DMS53 (cell line): ENCODE results near the gene VEGFA.

Experiments
- DNase-seq: peaks from one replicate; lab custom pipeline; 2025; lab: John Stamatoyannopoulos, UW

The VEGFA gene

DNA sequence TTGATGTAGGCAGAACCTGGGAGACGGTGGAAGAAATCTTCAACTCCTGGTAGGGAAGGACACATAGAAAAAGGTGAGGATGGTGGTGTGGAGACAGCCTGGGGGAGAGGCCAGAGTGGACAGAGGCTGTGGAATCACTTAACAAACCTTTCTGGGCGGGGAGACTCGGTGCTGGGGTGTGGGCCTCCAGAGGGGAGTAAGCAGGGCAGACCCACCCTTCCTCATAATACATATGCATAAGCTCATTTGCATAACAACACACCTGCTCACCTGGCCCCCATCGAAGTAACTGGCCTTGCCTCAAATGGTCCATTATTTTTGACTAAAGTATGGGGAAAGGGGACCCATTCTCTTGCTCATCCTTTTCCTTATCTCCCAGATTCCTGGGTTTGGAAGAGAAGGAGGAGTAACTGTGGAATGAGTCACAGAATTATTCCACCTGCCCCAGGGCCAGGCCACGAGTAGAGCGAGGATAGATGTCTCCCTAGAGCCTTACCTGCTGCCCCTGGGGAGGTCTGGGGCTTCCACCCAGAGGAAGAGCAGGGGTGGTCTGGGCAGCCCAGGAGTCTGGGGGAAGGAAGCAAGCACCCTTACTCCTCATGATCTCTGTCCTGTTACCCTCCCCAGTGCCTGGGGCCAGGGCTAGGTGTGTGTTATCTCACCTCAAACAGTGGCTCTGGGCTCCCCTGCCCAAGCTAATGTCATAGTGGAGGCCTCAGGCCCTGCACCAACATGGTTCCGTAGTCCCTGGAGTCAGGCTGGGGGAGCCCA is 10.7 kb upstream of the VEGFA start:
- DNase-seq = no peak

DNA sequence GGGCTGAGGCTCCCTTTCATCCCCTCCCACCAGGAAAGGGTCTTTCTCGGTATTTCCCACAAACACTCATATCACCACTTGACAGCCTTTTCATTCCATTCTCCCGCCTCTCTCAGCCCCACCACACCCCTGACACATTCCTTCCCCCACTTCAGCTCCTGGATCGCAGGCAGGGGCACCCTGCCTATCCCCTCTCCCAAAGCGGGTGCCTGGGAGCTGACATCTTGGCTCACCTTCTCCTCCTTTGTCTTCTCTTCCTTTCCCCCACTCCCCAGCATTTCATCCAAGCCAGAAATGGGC is 10.2 kb upstream of the VEGFA start:
- no peak for DNase-seq

DNA sequence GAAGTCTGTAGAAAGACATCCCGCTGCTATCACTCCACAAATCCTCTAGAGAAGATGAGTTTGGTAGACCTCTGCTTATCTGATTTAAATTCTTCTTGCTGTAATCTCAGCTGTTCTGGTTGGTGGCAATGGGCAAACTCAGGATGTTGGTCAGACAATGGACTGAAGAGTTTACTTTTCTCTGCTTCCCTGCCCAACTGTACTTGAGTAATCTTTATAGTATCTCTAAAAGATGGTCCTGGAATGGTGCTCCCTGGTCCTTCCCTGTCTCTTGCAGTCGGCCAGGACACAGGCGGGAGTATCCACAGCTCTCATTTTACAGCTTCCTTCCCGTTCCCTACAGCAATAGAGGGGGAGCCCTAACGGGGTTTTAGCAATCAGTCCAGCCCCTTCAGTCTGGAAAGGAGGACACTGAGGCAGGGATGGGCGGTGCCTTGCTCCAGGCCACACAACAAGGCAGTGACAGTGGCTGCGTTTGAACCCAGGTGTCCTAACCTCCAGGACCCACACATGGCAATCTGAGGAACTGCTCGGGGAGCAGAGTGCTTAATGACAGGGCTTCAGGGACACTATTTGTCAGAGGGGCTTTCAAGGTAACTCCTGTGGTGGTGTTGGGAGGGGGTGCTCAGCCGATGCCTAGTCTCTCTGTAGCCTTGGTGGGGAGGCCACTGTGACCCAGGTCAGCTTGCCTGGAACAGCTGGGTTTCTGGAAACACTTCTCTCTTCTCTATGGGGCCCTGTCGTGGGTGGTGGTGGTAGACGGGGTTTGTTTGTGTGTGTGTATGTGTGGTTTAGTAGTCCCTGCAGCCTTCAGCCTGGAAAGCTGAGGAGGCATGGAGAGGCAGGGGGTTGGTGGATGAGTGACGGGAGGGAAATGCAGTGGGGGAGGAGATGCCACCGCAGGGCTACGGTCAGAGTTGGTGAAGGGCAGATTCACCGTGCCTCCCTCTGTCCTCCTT is 9.5 kb upstream of the VEGFA start:
- peak; percentile 35 for DNase-seq

DNA sequence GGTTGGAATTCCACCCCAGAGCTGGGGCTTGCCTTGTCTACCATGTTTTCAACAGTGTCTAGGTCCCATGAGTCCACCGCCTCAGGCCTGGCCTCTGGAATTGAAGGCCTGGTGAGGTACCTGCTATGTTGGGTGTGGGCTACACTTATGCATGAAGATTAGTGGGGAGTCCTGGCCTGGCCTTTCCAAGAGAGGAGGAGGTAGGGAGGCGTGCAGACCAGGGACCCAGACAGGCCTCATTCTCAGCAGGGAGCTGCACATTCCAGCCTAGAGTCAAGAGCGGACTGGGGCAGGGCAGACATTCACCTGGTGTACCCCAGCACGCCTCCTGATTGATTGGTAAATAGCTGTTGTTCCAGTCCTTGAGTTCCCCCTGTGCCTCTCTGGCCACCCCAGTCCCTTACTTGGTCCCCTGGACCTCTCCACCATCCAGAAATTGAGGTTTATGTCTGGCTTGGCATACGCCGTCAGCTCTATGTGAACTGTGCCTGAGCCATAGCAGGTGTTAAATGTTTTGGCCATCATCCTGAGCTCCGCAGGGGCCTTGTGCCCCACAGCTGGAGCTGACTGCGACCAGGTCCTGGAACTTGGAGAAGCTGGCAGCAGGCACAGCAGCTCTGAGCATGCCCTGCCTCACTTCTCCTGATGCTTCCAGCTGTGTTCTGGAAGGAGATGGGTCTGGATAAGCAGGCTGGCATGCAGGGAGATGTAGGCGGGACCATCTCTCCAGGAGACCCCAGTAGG is 8.2 kb upstream of the VEGFA start:
- DNase-seq = no peak

DNA sequence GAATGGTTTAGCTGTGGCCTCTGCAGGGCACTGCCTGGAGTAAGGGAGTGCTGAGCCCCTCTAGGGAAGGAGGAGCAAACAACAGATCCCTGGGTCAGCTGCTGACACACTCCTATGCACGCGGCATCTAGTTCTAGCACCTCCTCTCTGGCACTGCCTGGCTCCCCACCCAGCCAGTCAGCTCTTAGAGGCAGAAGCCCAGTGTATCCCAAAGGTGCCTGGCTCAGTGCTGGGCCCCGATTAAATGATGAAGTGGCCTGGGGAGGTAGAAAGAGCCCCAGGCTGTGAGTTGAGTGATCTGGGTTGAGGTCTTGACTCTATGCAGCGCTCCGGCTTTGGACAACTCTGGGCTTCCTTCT is 7.6 kb upstream of the VEGFA start:
- DNase-seq = no peak

DNA sequence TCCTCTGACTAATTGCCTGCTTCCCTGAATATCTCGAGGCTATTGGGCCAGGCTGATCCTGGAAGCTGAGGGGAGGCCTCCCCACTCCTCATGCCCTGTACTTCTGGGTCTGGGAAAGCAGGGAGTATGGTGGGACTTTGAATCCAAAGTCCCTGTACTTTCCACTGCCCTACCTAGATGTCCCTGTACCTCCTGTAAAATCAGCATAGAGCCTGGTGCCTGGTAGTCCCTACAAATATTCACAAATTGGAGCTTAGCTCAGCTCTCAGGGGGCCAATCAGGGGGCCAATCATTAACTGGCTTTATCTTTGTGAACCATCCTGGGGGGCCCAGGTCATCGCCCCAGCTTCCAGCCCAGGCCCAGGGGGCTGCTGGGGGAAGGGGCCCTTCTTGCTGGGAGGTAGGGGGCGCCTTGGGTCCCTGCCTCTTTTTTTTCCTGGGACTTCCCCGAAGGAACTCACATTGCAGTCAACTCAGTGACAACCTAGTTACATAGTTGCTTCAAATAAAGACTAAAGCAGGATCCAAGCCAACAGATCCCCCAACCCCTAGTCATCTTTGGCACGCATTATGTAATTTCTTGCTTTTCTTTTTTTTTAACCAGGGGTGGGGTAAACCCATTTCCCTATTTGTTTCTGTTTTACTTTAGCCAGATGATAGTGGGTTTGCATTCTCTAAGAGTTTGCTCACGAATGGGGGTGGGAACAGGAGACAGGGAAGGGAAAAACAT is 6.9 kb upstream of the VEGFA start:
- no peak for DNase-seq

DNA sequence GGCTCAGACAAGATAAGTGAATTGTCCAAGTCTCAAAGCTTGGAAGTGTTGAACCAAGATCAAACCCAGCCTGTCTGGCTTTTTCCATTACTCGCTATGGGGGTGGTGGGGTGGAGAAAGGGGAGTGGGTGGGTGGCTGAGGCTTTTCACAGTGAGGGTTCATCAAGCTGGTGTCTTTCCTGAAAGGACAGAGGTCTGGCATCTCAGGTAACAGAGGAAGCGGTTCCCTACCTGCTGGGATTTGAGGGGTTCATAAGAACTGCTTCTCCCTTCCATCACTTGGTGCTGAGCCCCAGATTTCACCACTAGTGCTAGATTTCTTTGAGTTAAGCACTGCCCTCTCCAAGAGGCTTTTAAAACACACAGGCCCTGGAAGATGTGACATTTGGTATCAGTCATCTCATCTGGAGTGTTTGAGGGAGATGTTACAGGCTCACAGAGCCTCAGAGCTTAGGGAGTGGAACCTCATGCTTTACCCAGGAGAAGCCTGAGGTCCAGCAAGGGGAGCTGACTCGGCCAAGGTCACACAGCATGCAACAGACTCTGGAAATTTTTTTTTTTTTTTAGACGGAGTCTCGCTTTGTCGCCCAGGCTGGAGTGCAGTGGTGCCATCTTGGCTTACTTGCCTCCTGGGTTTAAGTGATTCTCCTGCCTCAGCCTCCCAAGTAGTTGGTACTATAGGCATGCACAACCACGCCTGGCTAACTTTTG is 6.0 kb upstream of the VEGFA start:
- DNase-seq = no peak

DNA sequence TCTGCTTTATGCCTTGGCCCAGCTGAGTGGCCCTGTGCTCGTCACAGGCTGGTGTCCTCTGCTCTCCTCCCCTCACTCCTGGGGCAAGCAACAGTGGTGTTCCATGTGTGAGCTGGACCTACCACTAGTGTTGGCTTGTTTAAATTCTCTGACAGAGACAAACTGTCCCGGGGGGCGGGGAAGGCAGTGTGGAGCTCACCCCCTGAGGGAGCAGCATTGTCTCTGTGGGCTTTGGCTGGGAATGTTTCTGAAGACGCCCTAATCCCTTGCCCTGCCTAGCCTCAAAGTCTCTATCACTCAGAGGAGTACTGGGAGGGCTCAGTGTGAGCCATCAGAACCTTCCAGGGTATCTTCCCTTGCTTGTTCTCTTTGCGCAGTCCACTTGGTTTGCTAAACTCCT is 5.2 kb upstream of the VEGFA start:
- DNase-seq = no peak

DNA sequence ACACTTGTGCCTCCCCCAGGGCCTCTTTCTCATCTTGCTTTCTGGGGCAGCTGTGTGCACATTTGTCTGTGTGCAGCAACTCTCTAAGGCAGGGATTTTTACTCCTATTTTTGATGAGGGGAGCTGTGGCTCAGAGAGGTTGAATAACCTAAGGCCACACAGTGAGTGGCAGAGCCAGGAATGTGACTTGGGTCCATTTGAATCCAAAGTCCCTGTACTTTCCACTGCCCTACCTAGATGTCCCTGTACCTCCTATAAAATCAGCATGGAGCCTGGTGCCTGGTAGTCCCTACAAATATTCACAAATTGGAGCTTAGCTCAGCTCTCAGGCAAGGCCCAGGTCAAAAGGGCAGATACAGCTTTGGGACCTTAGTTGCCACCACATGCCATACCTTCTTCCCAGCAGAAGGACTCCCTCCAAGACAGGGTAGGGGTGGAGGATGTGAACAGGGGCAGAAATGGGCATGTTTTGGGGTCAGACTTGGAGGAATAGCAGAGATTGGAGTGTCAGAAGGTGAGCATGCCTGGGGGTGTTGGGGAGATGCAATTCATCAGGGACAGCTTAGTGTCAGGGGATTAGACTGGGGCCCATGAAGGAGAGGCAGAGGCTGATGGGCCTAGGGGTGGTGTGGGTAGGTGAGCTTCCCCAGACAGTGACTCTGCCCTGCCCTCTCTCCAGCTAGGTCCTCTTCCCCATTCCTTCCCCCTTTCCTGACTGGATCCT is 4.1 kb upstream of the VEGFA start:
- no peak for DNase-seq

DNA sequence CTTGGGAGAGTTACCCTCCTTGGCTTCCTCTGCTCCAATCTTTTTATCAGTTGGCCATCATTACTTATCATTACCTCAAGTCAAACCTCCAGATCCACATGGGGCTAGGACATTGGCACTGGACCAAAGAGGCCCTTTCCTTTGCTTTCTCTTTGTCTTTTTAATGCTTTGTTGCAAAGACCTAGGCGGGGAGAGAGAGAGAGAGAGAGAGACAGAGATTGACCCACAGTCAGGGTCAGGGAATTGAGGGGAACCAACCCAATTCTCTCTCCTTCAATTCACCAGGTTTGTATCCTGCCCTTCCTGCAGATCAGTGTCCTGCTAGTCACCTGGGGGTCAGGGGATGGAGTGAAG is 3.5 kb upstream of the VEGFA start:
- no peak for DNase-seq

DNA sequence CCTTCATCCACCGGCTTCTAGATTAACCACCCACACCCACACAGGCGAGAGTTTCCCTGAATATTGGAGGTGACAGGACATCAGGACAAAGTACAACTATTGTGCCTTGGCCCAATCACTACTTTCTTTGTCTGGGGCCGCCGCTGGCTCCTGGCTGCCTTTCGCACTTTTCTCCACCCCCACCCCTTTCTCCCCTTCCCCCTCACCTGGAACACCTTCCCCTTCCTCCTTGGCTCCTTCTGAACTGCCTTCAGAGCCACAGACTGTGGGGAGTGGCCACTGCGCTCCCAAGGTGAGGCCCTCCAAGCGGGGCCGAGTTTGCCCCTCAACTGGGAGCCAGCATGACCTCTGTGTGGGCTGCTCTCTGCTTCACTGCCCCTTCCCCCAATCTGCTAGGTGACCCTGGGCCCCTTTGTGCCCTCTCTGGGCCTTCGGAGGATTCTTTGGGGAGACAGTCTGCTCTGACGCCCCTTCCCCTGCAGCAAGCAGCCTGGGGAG is 3.0 kb upstream of the VEGFA start:
- no peak for DNase-seq

DNA sequence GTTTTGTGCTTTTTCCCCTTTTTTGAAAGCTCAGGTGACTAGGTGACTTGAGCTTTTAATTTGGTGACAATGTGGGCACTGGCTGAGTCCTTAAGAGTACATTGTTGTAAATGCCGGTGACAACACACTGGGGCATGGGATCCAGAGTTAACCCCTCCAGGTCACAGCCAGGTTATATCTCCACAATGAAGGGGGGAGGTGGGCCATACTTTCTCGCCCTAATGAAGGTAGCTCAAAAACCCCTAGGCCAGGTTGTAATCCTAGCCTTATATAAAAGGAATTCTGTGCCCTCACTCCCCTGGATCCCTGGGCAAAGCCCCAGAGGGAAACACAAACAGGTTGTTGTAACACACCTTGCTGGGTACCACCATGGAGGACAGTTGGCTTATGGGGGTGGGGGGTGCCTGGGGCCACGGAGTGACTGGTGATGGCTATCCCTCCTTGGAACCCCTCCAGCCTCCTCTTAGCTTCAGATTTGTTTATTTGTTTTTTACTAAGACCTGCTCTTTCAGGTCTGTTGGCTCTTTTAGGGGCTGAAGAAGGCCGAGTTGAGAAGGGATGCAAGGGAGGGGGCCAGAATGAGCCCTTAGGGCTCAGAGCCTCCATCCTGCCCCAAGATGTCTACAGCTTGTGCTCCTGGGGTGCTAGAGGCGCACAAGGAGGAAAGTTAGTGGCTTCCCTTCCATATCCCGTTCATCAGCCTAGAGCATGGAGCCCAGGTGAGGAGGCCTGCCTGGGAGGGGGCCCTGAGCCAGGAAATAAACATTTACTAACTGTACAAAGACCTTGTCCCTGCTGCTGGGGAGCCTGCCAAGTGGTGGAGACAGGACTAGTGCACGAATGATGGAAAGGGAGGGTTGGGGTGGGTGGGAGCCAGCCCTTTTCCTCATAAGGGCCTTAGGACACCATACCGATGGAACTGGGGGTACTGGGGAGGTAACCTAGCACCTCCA is 2.2 kb upstream of the VEGFA start:
- DNase-seq = no peak

DNA sequence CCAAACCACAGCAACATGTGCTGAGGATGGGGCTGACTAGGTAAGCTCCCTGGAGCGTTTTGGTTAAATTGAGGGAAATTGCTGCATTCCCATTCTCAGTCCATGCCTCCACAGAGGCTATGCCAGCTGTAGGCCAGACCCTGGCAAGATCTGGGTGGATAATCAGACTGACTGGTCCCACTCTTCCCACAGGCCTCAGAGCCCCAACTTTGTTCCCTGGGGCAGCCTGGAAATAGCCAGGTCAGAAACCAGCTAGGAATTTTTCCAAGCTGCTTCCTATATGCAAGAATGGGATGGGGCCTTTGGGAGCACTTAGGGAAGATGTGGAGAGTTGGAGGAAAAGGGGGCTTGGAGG is 1.5 kb upstream of the VEGFA start:
- DNase-seq = no peak

DNA sequence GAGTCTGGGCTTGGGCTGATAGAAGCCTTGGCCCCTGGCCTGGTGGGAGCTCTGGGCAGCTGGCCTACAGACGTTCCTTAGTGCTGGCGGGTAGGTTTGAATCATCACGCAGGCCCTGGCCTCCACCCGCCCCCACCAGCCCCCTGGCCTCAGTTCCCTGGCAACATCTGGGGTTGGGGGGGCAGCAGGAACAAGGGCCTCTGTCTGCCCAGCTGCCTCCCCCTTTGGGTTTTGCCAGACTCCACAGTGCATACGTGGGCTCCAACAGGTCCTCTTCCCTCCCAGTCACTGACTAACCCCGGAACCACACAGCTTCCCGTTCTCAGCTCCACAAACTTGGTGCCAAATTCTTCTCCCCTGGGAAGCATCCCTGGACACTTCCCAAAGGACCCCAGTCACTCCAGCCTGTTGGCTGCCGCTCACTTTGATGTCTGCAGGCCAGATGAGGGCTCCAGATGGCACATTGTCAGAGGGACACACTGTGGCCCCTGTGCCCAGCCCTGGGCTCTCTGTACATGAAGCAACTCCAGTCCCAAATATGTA is 957 bp upstream of the VEGFA start:
- DNase-seq = no peak

DNA sequence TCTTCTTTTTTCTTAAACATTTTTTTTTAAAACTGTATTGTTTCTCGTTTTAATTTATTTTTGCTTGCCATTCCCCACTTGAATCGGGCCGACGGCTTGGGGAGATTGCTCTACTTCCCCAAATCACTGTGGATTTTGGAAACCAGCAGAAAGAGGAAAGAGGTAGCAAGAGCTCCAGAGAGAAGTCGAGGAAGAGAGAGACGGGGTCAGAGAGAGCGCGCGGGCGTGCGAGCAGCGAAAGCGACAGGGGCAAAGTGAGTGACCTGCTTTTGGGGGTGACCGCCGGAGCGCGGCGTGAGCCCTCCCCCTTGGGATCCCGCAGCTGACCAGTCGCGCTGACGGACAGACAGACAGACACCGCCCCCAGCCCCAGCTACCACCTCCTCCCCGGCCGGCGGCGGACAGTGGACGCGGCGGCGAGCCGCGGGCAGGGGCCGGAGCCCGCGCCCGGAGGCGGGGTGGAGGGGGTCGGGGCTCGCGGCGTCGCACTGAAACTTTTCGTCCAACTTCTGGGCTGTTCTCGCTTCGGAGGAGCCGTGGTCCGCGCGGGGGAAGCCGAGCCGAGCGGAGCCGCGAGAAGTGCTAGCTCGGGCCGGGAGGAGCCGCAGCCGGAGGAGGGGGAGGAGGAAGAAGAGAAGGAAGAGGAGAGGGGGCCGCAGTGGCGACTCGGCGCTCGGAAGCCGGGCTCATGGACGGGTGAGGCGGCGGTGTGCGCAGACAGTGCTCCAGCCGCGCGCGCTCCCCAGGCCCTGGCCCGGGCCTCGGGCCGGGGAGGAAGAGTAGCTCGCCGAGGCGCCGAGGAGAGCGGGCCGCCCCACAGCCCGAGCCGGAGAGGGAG is 580 bp downstream of the VEGFA start:
- DNase-seq = peak; percentile 88

DNA sequence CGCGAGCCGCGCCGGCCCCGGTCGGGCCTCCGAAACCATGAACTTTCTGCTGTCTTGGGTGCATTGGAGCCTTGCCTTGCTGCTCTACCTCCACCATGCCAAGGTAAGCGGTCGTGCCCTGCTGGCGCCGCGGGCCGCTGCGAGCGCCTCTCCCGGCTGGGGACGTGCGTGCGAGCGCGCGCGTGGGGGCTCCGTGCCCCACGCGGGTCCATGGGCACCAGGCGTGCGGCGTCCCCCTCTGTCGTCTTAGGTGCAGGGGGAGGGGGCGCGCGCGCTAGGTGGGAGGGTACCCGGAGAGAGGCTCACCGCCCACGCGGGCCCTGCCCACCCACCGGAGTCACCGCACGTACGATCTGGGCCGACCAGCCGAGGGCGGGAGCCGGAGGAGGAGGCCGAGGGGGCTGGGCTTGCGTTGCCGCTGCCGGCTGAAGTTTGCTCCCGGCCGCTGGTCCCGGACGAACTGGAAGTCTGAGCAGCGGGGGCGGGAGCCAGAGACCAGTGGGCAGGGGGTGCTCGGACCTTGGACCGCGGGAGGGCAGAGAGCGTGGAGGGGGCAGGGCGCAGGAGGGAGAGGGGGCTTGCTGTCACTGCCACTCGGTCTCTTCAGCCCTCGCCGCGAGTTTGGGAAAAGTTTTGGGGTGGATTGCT is 1.3 kb downstream of the VEGFA start:
- peak; percentile 88 for DNase-seq

DNA sequence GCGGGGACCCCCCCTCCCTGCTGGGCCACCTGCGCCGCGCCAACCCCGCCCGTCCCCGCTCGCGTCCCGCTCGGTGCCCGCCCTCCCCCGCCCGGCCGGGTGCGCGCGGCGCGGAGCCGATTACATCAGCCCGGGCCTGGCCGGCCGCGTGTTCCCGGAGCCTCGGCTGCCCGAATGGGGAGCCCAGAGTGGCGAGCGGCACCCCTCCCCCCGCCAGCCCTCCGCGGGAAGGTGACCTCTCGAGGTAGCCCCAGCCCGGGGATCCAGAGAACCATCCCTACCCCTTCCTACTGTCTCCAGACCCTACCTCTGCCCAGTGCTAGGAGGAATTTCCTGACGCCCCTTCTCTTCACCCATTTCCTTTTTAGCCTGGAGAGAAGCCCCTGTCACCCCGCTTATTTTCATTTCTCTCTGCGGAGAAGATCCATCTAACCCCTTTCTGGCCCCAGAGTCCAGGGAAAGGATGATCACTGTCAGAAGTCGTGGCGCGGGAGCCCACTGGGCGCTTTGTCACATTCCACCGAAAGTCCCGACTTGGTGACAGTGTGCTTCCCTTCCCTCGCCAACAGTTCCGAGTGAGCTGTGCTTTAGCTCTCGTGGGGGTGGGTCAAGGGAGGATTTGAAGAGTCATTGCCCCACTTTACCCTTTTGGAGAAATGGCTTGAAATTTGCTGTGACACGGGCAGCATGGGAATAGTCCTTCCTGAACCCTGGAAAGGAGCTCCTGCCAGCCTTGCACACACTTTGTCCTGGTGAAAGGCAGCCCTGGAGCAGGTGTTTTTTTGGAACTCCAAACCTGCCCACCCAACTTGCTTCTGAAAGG is 2.1 kb downstream of the VEGFA start:
- DNase-seq = peak; percentile 90
